GM18951 (cell line): Measurements from ENCODE around the gene RAB34.
A peak's percentile ranks its signal among the peaks of the same experiment; 100 is the strongest.
"Not testable (repeated sequence)": the region's sequence is repeated elsewhere in the genome, so short reads cannot be mapped to it uniquely, and the experiment has no call there.

ENCODE experiments used
- POLR2A ChIP-seq: IDR thresholded peaks from 4 replicates; pipeline ENCODE4 v1.6.1; 2011; ENCODE audit warnings: mild to moderate bottlenecking; ENCODE audit not compliant: insufficient read length, insufficient read depth; ENCODE audit errors: extremely low read depth
- in situ Hi-C: fragments of 300-500 bp; cut with MboI; formaldehyde crosslinking; loops from one replicate; pipeline ENCODE4 v1.12.0; 2022; ENCODE audit warnings: low sequenced_read_pairs, mixed read lengths, inconsistent platforms; ENCODE audit not compliant: unreplicated experiment

Gene RAB34

DNA sequence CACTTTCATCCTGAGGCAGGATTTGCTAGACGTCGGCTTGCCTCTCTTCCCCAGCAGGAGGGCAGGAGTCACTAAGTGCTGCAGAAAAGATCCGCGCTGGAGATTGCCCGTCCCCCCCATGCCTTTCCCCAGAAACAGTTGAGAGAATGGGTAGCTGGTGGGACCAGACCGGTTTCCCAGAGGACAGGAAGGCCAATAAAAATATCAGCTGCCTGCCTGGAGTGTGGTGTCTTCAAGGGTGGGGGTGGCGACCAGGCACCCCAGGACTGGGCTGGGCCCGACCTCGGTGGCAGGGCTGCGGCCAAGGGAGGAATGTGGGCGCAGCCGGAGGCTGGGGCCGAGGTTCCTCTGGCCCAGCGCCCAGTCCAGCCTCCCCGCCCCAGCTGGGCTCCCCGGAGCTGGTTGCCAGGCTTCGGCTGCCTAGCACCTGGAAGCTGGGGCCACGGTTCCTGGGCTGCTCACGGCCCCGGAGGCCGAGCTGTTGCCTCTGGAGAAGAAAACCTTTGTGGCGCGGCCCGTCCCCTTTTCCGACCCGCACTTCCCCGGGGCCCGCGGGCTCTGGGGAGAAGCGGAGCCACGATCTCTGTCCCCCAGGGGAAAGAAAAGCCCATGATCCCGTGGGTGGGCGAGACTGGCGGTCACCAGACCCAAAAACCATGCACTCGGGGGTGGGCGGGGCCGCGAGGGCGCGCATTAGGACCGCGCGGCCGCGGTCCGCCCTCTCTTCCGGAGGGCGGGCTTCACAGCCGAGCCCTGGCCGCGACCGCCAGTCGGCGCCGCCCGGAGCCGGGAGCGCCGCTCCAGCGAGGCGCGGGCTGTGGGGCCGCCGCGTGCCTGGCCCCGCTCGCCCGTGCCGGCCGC is 25.8 kb upstream of the RAB34 start, which contains the start of gene TRAF4:
Gene TRAF4, plus strand, starts transcription at position 769 of the 861 bp plus-strand sequence. CDS start 102 bp downstream, outside the sequence.
- TF ChIP-seq POLR2A = peak; percentile 99
- in situ Hi-C loops = no loop called here

DNA sequence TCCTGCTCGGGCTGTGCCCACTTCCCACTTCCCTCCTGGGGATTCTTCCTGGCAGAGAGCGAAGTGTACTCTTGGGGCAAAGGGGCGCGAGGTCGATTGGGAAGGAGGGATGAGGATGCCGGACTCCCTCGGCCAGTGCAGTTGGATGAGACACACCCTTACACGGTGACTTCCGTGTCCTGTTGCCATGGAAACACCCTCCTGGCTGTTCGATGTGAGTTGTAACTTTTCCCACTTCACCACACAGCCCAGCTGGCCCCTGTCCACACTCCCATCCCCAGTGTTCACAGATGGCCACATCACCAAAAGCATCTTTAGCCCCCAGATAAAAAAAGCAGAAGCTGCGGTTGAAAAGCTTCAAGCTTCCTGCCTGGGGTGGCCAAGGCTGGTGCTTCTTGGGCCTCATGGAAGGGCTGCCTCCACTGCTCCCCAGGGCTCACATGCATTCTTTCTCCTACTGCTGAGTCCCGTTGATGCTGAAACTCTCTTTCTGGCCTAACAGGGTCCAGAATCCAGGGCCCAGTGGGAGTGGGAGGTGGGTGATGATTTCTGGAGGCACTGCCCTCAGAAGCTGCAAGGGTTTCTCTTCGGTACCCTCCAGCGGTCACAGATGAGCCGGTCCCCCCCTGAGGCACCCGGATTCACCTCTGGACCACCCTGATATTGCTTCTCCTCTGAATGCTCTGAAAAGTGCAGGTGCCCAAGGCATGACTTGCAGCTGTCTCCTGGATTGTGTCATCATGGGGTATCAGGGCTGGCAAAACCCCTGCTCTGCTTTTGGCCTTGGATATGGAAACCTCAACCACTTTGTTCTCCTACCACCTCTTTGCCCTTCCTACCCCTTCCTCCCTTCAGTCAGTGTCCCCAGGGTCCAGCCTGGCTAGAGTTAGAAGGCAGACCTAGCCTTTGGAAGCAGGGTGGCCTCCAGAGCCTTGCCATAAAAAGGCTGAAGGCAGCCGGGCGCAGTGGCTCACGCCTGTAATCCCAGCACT is 24.0 kb upstream of the RAB34 start:
- in situ Hi-C loops = no loop called here
- TF ChIP-seq POLR2A = no peak

DNA sequence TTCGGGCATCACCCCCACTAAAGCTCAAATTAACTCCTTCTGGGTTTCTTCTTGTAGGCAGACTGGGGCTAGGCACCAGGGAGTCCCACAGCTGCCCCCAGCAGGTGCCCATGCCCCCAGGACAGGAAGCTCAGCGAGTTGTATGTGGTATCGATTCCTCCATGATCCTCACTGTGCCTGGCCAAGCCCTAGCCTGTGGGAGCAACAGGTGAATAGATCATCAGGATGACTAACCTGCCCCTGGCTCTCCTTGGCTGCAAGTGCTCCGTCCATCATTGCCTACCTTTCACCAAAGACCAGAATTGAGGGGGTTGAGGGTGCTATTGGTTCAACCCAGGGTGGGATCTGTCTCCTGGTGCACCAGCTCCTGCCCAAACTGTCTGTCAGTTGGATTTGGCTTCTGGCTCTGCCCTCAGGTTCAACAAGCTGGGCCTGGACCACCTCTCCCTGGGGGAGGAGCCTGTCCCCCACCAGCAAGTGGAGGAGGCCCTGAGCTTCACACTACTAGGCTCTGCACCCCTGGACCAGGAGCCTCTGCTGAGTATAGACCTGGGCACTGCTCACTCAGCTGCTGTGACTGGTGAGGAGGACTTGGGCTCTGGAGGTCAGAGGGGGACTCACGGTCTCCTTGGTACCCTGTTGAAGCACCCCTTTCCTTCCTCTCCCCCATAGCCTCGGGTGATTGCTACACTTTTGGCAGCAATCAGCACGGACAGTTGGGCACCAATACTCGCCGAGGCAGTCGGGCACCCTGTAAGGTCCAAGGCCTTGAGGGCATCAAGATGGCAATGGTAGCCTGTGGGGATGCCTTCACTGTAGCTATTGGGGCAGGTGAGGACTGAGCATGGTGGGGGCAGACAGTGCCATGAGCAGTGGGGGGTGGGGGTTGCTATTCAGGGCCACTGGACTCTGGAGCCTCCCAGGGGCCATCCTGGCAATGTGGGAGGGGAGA is 23.0 kb upstream of the RAB34 start:
- no peak for TF ChIP-seq POLR2A
- in situ Hi-C loops = no loop called here

DNA sequence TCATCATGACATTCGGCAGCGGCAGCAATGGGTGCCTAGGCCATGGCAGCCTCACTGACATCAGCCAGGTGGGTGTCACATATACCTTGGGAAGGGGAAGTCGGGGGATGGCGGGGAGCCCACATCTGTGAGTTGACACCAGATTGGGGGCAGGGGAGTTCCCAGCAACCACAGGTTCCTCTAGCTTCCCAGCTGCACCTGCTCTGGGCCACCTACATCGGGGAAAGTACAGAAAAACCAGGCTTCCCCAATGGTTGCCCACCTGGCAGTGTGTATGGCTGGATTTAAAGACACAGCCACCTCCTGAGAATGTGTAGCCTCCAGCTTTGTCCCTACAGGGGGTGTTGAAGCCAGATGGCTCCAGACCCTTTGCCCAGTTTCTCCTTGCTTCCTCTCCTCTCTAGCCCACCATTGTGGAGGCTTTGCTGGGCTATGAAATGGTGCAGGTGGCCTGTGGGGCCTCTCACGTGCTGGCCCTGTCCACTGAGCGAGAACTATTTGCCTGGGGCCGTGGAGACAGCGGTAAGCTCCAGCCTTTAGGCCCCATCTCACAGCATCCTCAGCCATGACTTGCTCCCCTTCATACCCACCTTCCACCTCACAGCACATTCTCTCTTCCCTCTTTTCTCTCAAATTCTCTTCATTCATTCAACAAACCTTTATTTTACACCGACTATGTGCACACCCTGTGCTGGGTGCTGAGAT is 21.2 kb upstream of the RAB34 start:
- in situ Hi-C loops = no loop called here
- no peak for TF ChIP-seq POLR2A

DNA sequence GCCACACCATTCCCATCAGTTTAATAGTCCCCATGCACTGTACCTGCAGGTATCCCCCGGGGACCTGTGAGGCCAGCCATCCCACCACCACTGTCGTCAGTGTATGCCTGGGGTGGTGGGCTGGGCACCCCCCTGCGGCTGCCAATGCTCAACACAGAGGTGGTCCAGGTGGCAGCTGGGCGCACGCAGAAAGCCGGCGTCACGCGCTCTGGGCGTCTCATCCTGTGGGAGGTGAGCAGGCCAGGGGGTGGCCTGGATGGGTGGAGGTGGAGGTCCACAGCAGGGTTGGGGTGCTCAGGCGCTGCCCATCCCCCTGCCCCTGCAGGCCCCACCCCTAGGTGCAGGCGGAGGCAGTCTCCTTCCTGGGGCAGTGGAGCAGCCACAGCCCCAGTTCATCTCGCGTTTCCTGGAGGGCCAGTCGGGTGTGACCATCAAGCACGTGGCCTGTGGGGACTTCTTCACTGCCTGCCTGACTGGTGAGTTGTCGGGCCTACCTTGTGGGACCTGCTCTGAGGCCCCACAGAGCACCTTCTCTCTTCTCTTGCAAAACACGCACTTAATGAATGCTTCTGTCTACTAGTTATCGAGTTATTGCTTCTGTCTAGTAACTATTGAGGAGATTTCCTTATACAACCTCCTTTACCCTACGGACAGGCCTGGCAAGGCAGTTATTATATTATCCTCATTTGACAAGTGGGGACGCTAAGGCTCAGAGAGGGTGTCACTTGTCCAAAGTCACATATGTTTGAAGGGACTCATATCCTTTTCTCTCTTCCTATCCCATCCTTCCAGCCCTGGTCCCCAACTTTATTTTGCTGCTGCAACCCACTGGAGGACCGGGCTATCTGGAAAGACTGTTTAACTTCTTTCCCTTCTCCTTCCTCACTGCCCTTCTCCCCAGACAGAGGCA is 20.4 kb upstream of the RAB34 start:
- in situ Hi-C loops = no loop called here

DNA sequence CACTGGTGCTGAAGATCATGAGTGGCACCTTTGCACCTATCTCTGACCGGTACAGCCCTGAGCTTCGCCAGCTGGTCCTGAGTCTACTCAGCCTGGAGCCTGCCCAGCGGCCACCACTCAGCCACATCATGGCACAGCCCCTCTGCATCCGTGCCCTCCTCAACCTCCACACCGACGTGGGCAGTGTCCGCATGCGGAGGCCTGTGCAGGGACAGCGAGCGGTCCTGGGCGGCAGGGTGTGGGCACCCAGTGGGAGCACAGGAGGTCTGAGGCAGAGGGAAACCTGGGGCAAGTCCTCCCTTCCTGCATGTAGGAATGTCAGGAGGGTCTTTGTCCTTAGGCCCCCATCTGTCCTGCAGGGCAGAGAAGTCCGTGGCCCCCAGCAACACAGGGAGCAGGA is 19.6 kb upstream of the RAB34 start:
- in situ Hi-C loops = no loop called here
- no peak for TF ChIP-seq POLR2A

More for the DNA sequence above, 20.4 kb upstream of the RAB34 start:
- peak; percentile 72 for TF ChIP-seq POLR2A

DNA sequence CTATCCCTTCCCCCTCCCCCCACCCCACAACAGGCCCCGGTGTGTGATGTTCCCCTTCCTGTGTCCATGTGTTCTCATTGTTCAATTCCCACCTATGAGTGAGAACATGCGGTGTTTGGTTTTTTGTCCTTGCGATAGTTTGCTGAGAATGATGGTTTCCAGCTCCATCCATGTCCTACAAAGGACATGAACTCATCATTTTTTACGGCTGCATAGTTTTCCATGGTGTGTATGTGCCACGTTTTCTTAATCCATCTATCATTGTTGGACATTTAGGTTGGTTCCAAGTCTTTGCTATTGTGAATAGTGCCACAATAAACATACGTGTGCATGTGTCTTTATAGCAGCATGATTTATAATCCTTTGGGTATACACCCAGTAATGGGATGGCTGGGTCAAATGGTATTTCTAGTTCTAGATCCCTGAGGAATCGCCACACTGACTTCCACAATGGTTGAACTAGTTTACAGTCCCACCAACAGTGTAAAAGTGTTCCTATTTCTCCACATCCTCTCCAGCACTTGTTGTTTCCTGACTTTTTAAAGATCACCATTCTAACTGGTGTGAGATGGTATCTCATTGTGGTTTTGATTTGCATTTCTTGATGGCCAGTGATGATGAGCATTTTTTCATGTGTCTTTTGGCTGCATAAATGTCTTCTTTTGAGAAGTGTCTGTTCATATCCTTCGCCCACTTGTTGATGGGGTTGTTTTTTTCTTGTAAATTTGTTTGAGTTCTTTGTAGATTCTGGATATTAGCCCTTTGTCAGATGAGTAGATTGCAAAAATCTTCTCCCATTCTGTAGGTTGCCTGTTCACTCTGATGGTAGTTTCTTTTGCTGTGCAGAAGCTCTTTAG is 18.5 kb upstream of the RAB34 start:
- in situ Hi-C loops = not testable (repeated sequence)

DNA sequence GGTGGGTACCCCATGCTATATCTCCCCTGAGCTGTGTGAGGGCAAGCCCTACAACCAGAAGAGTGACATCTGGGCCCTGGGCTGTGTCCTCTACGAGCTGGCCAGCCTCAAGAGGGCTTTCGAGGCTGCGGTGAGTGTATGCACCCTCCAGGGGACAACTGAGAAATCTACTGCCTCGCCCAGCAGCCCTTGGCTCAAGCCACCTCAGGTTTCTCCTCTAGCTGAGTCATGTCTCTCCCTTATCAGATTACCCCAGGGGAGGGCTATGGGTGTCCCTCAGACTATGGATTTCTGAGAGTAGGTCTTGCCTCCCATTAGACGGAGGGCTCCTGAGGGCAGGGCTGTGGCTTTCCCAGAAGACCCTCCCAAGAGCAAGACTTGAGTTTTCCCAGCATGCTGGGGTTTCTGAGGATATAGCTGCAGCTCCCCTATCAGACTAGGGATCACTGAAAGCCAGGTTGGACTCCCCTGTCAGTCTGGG is 17.6 kb upstream of the RAB34 start:
- TF ChIP-seq POLR2A = no peak
- in situ Hi-C loops = no loop called here

DNA sequence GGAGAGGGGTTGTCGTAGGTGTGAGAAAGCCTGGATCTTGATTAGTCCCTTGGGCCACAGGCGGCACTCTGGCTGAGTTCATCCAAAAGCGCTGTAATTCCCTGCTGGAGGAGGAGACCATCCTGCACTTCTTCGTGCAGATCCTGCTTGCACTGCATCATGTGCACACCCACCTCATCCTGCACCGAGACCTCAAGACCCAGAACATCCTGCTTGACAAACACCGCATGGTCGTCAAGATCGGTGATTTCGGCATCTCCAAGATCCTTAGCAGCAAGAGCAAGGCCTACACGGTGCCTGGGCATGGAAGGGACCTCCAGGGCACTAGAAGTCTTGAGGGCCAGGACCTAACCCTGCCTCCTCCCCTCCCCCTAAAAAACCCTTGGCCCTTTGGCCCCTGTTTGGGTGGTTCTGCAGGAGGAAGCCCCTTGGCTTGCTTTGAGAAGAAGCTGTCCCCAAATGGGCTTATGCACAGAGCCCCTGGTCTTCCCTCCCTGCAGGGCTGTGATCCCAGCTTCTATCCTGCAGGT is 17.1 kb upstream of the RAB34 start:
- TF ChIP-seq POLR2A = no peak
- in situ Hi-C loops = no loop called here

DNA sequence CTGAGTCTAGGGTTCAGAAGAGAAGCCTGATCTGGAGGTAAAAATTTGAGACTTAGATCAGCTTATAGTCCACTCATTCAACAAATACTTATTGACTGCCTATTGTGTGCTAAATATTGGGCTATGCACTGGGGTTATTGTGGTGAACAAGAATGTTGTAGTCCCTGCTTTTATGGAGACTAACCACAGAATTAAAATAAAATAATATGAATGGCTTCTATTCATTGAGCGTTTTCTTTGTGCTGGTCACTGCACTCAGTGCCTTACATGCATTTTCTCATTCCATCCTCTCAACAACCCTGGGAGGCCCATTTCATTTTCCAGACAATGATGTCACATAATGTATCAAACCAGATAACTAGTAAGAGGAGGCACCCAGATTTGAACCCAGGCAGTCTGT is 15.7 kb upstream of the RAB34 start:
- in situ Hi-C loops = no loop called here
- TF ChIP-seq POLR2A = no peak
